ENCODE data around the gene NUDT16. TPM values are rescaled to one million over a fixed set of nuclear protein-coding genes. Genes with fewer than 3 reads are reported as not detected.
A peak's percentile ranks its signal among the peaks of the same experiment; 100 is the strongest.
"Not testable (repeated sequence)": the region's sequence is repeated elsewhere in the genome, so short reads cannot be mapped to it uniquely, and the experiment has no call there.

The NUDT16 gene
- total RNA-seq, 2 experiments from 2014 or later = 4.7 to 5.7 TPM

DNA sequence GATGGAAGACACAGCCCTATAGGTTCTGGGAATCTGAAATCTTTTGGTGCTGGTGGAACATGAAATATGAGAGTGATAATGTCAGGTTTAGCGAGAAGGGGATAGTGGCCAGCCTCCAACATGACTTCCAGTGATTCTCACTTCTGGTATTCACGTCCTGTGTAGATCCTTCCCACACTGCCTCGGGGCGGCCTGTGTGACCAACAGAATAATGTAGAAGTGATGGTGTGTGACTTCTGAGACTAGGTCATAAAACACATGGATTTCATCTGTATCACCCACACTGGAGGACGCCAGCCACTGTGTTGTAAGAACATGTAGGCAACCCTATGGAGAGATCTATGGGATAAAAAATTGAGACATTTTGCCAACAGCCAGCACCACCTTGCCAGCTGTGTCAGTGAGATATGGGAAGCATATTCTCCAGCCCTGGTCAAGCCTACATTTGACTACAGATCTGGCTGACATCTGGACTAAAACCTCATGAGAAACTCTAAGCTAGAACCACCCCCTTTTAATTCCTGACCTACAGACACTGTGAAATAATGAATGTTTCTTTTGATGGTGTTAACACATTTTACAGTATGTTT, 25.5 kb upstream of the NUDT16 start:
- Histone ChIP-seq H3K4me3 (ENCODE audit: low read length) (no peak overlapping the region), H3K9me3 (ENCODE audit: control insufficient read depth in 1 of 2, insufficient read depth in 1 of 2, low read length in 2 of 2) (no peaks in the 10 kb centered on the region), H3K27ac (ENCODE audit: low read depth in 1 of 2, low read length in 2 of 2) (no peak overlapping the region), H3K27me3 (ENCODE audit: control insufficient read depth in 1 of 2, insufficient read depth in 2 of 2, low read length in 2 of 2) (peaks cover 0 to 7% of the 10 kb centered on the region in 2 experiments), H3K4me1 (ENCODE audit: insufficient read depth, low read length) (peaks cover 2% of the 10 kb centered on the region), H3K36me3 (ENCODE audit: insufficient read depth, low read length) (no peaks in the 10 kb centered on the region)
- ChIA-PET POLR2A (no interaction called here), CTCF (no interaction called here)
- no peak for DNase-seq
- intact Hi-C loops (cut with DNase I, micrococcal nuclease) = no loop called here
- no peaks in the 10 kb centered on the region for H3K9me3 Mint-ChIP-seq
- H3K27me3 Mint-ChIP-seq = peaks cover 29% of the 10 kb centered on the region
- no peaks in the 10 kb centered on the region for H3K36me3 Mint-ChIP-seq (ENCODE audit: low read depth)
- TF ChIP-seq, protein P1, sequence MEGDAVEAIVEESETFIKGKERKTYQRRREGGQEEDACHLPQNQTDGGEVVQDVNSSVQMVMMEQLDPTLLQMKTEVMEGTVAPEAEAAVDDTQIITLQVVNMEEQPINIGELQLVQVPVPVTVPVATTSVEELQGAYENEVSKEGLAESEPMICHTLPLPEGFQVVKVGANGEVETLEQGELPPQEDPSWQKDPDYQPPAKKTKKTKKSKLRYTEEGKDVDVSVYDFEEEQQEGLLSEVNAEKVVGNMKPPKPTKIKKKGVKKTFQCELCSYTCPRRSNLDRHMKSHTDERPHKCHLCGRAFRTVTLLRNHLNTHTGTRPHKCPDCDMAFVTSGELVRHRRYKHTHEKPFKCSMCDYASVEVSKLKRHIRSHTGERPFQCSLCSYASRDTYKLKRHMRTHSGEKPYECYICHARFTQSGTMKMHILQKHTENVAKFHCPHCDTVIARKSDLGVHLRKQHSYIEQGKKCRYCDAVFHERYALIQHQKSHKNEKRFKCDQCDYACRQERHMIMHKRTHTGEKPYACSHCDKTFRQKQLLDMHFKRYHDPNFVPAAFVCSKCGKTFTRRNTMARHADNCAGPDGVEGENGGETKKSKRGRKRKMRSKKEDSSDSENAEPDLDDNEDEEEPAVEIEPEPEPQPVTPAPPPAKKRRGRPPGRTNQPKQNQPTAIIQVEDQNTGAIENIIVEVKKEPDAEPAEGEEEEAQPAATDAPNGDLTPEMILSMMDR (IDR thresholded peaks at IDR 0.05) = no peak
- H3K4me3 Mint-ChIP-seq = no peak overlapping the region
- no peak overlapping the region for H3K27ac Mint-ChIP-seq
- no peaks in the 10 kb centered on the region for H3K4me1 Mint-ChIP-seq (ENCODE audit: low read depth)
- no peak for ATAC-seq (ENCODE audit: poor library complexity)

GRCh38 chr3:131357275-131357674, 24.3 kb upstream of the NUDT16 start:
- Histone ChIP-seq H3K9me3 (ENCODE audit: control insufficient read depth in 1 of 2, insufficient read depth in 1 of 2, low read length in 2 of 2) (peaks cover 0 to 10% of the 10 kb centered on the region in 2 experiments), H3K27me3 (ENCODE audit: control insufficient read depth in 1 of 2, insufficient read depth in 2 of 2, low read length in 2 of 2) (peaks cover 9 to 19% of the 10 kb centered on the region in 2 experiments), H3K4me3 (ENCODE audit: low read length) (no peak overlapping the region), H3K36me3 (ENCODE audit: insufficient read depth, low read length) (no peaks in the 10 kb centered on the region), H3K27ac (ENCODE audit: low read depth in 1 of 2, low read length in 2 of 2) (no peak overlapping the region), H3K4me1 (ENCODE audit: insufficient read depth, low read length) (peaks cover 13% of the 10 kb centered on the region)
- Mint-ChIP-seq H3K27me3 (peaks cover 39% of the 10 kb centered on the region), H3K36me3 (ENCODE audit: low read depth) (no peaks in the 10 kb centered on the region), H3K4me1 (ENCODE audit: low read depth) (peaks cover 2% of the 10 kb centered on the region), H3K27ac (no peak overlapping the region), H3K4me3 (no peak overlapping the region), H3K9me3 (no peaks in the 10 kb centered on the region)
- intact Hi-C loops (cut with DNase I, micrococcal nuclease) = no loop called here
- ChIA-PET POLR2A (no interaction called here), CTCF (no interaction called here)
- ATAC-seq (ENCODE audit: poor library complexity) = no peak
- DNase-seq = no peak
- TF ChIP-seq, protein P1 (IDR thresholded peaks at IDR 0.05) = no peak

DNA sequence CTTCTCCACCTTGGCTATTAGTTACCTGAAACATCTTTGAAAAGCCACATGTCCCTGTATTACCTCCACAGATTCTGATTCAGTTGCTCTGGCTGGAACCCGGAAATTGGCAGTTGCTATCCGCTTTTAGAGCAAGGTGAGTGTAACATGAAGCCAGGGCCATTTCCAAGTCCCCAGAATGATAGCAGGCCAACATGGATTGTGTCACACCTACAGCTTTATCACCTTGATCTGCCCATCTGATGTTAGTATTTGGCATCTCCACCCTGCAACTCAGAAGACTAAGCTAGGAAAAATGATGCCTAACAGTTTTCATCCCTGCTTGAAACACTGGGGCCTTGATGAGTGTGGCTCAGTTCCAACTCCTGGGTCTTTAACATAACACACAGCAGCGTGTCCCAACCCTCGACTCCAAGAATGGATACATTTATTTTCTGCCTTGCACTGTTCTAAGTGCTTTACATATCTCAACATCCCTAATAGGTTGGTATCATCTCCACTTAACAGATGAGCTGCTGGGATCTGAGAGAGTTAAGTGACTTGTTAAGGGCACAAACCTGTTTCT, 21.3 kb upstream of the NUDT16 start:
- H3K27me3 ChIP-seq (ENCODE audit: control insufficient read depth in 1 of 2, insufficient read depth in 2 of 2, low read length in 2 of 2) = peaks cover 26 to 38% of the 10 kb centered on the region in 2 experiments
- Mint-ChIP-seq H3K27me3 (peaks cover 66% of the 10 kb centered on the region), H3K4me1 (ENCODE audit: low read depth) (peaks cover 6% of the 10 kb centered on the region), H3K36me3 (ENCODE audit: low read depth) (no peaks in the 10 kb centered on the region), H3K27ac (no peak overlapping the region), H3K9me3 (peaks cover 2% of the 10 kb centered on the region), H3K4me3 (no peak overlapping the region)
- TF ChIP-seq, protein P1 (IDR thresholded peaks at IDR 0.05) = no peak
- peaks cover 0 to 11% of the 10 kb centered on the region in 2 experiments for H3K9me3 ChIP-seq (ENCODE audit: control insufficient read depth in 1 of 2, insufficient read depth in 1 of 2, low read length in 2 of 2)
- DNase-seq = no peak
- H3K4me3 ChIP-seq (ENCODE audit: low read length) = no peak overlapping the region
- ChIA-PET POLR2A (no interaction called here), CTCF (no interaction called here)
- no peaks in the 10 kb centered on the region for H3K36me3 ChIP-seq (ENCODE audit: insufficient read depth, low read length)
- intact Hi-C loops (cut with DNase I, micrococcal nuclease) = no loop called here
- no peak for ATAC-seq (ENCODE audit: poor library complexity)
- no peak overlapping the region for H3K27ac ChIP-seq (ENCODE audit: low read depth in 1 of 2, low read length in 2 of 2)
- H3K4me1 ChIP-seq (ENCODE audit: insufficient read depth, low read length) = peaks cover 14% of the 10 kb centered on the region

GRCh38 chr3:131361066-131361463, 20.5 kb upstream of the NUDT16 start:
- H3K4me3 Mint-ChIP-seq; POLR2A ChIA-PET; H3K36me3 Mint-ChIP-seq (ENCODE audit: low read depth); CTCF ChIA-PET; H3K27ac Mint-ChIP-seq; H3K36me3 ChIP-seq (ENCODE audit: insufficient read depth, low read length); H3K9me3 Mint-ChIP-seq; intact Hi-C loops (cut with DNase I, micrococcal nuclease); H3K4me3 ChIP-seq (ENCODE audit: low read length); H3K27ac ChIP-seq (ENCODE audit: low read depth in 1 of 2, low read length in 2 of 2); H3K4me1 Mint-ChIP-seq (ENCODE audit: low read depth); ATAC-seq (ENCODE audit: poor library complexity): not testable (repeated sequence)
- peak in 1 of 14 experiments; percentile 48 for DNase-seq
- peaks cover 74% of the 10 kb centered on the region for H3K27me3 Mint-ChIP-seq
- Histone ChIP-seq H3K27me3 (ENCODE audit: control insufficient read depth in 1 of 2, insufficient read depth in 2 of 2, low read length in 2 of 2) (peaks cover 26 to 38% of the 10 kb centered on the region in 2 experiments), H3K9me3 (ENCODE audit: control insufficient read depth in 1 of 2, insufficient read depth in 1 of 2, low read length in 2 of 2) (peaks cover 0 to 11% of the 10 kb centered on the region in 2 experiments), H3K4me1 (ENCODE audit: insufficient read depth, low read length) (peaks cover 14% of the 10 kb centered on the region)
